ENCODE data around the gene SLC1A4.

GRCh38 chr2:64958556-64958955 is 30.6 kb upstream of the SLC1A4 start:
- TF ChIP-seq, protein P1, sequence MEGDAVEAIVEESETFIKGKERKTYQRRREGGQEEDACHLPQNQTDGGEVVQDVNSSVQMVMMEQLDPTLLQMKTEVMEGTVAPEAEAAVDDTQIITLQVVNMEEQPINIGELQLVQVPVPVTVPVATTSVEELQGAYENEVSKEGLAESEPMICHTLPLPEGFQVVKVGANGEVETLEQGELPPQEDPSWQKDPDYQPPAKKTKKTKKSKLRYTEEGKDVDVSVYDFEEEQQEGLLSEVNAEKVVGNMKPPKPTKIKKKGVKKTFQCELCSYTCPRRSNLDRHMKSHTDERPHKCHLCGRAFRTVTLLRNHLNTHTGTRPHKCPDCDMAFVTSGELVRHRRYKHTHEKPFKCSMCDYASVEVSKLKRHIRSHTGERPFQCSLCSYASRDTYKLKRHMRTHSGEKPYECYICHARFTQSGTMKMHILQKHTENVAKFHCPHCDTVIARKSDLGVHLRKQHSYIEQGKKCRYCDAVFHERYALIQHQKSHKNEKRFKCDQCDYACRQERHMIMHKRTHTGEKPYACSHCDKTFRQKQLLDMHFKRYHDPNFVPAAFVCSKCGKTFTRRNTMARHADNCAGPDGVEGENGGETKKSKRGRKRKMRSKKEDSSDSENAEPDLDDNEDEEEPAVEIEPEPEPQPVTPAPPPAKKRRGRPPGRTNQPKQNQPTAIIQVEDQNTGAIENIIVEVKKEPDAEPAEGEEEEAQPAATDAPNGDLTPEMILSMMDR (IDR thresholded peaks at IDR 0.05) = no peak
- TF ChIP-seq ZFX (IDR thresholded peaks at IDR 0.05; ENCODE audit: borderline replicate concordance) = no peak
